HS-27A (cell line): ENCODE measurements around the gene LOXL4.

Experiments
- DNase-seq: peaks from one replicate; pipeline ENCODE4 v3.0.0-alpha.2; 2012; ENCODE audit warnings: low read depth, missing footprints

LOXL4 gene

GRCh38 chr10:98267894-98268693 is at the start of gene LOXL4:
TSS of gene LOXL4 (minus strand) at chr10:98268194. CDS start at chr10:98263019, 5,175 bp downstream.
- no peak for DNase-seq

GRCh38 chr10:98316661-98317060 is 48.7 kb upstream of the LOXL4 start:
- no peak for DNase-seq

- DNase-seq: no peak
These were observed 48.2 kb upstream of the LOXL4 start for GRCh38 chr10:98316170-98316569.

GRCh38 chr10:98314532-98315284 is 46.7 kb upstream of the LOXL4 start:
- DNase-seq: no peak

GRCh38 chr10:98313598-98313997 is 45.6 kb upstream of the LOXL4 start:
- DNase-seq: no peak

- DNase-seq: no peak
These were observed 44.8 kb upstream of the LOXL4 start for GRCh38 chr10:98312822-98313221.

GRCh38 chr10:98312349-98312748 is 44.4 kb upstream of the LOXL4 start:
- DNase-seq: no peak

GRCh38 chr10:98310701-98311100 is 42.7 kb upstream of the LOXL4 start:
- DNase-seq: no peak

- no peak for DNase-seq
These were observed 41.7 kb upstream of the LOXL4 start for GRCh38 chr10:98309366-98310355.

GRCh38 chr10:98308669-98309365 is 40.8 kb upstream of the LOXL4 start:
- no peak for DNase-seq

GRCh38 chr10:98307916-98308541 is 40.0 kb upstream of the LOXL4 start:
- no peak for DNase-seq

- no peak for DNase-seq
These were observed 38.5 kb upstream of the LOXL4 start for GRCh38 chr10:98306501-98306900.

- no peak for DNase-seq
These were observed 35.6 kb upstream of the LOXL4 start for GRCh38 chr10:98303569-98303968.

GRCh38 chr10:98302741-98303365 is 34.9 kb upstream of the LOXL4 start:
- DNase-seq: no peak

GRCh38 chr10:98301664-98302319 is 33.8 kb upstream of the LOXL4 start:
- no peak for DNase-seq

- no peak for DNase-seq
These were observed 32.7 kb upstream of the LOXL4 start for GRCh38 chr10:98300526-98301229.

- no peak for DNase-seq
These were observed 31.3 kb upstream of the LOXL4 start for GRCh38 chr10:98299341-98299740.

- no peak for DNase-seq
These were observed 28.5 kb upstream of the LOXL4 start for GRCh38 chr10:98296524-98296923.

- DNase-seq: no peak
These were observed 27.9 kb upstream of the LOXL4 start for GRCh38 chr10:98295907-98296306.
